Gastroesophageal sphincter (tissue), 4 donors: ENCODE data around the gene BYSL. TPM values are rescaled to one million over a fixed set of nuclear protein-coding genes. Genes with fewer than 3 reads are reported as not detected.

Experiments used
- ATAC-seq: fragments of 150-250 bp; one replicate; pipeline ENCODE4 v1.9.1; 2016; ENCODE audit warnings: mild to moderate bottlenecking, moderate library complexity
- H3K27ac ChIP-seq, 4 donors: fragments of 200-600 bp; sonication (generic) in 3 of 4; 1 replicate in 3 of 4; 2 replicates in 1 of 4; pipeline ENCODE4 v1.5.1; 2016 to 2019
- H3K27me3 ChIP-seq: fragments of 200-600 bp; sonication (generic); one replicate; pipeline ENCODE4 v1.5.1; 2019
- H3K36me3 ChIP-seq, 2 donors: fragments of 200-600 bp; sonication (generic); one replicate each; pipeline ENCODE4 v1.5.1; 2019; ENCODE audit warnings: control low read depth in 1 of 2
- H3K4me1 ChIP-seq, 3 donors: fragments of 200-600 bp; sonication (generic); 1 replicate in 2 of 3; 2 replicates in 1 of 3; pipeline ENCODE4 v1.5.1; 2016 to 2019; ENCODE audit warnings: control low read depth in 2 of 3
- H3K4me3 ChIP-seq, 2 donors: fragments of 200-600 bp; sonication (generic); one replicate each; pipeline ENCODE4 v1.5.1; 2019; ENCODE audit warnings: mild to moderate bottlenecking in 1 of 2, moderate library complexity in 1 of 2
- H3K9me3 ChIP-seq, 3 donors: fragments of 200-600 bp; sonication (generic); one replicate each; pipeline ENCODE4 v1.5.1; 2017 to 2019; ENCODE audit warnings: control low read depth in 2 of 3
- CTCF ChIP-seq, 4 experiments: fragments of 200-600 bp in 2 of 4; fragments of 450-650 bp in 2 of 4; sonication (generic) in 1 of 4; IDR thresholded peaks; one replicate each; pipeline ENCODE4 v1.5.1; 2017 to 2019; ENCODE audit warnings: antibody characterized with exemption in 4 of 4, mild to moderate bottlenecking in 2 of 4, moderate library complexity in 2 of 4
- EP300 ChIP-seq: sonication (generic); formaldehyde crosslinking; IDR thresholded peaks from one replicate; pipeline ENCODE4 v1.6.1; 2017; ENCODE audit warnings: antibody characterized with exemption, mild to moderate bottlenecking
- POLR2A ChIP-seq, 2 donors: fragments of 450-650 bp; IDR thresholded peaks; one replicate each; pipeline ENCODE4 v1.6.1; 2017; ENCODE audit warnings: antibody characterized with exemption in 2 of 2, mild to moderate bottlenecking in 2 of 2, moderate library complexity in 1 of 2
- POLR2AphosphoS5 ChIP-seq: sonication (generic); formaldehyde crosslinking; IDR thresholded peaks from one replicate; pipeline ENCODE4 v1.6.1; 2017; ENCODE audit warnings: antibody characterized with exemption
- WGBS, 2 donors: methylation state at CpG; one replicate each; pipeline ENCODE4 v1.1.5; 2018; ENCODE audit warnings: low coverage in 1 of 2; 5-methylcytosine and 5-hydroxymethylcytosine counted together
- total RNA-seq, 4 donors: library from RNA; depleted of rRNA; stranded (reverse); fragments of >200 nt; gene quantifications; one replicate each; pipeline ENCODE4 v1.1.0, GENCODE V29; 2016

BYSL gene
- total RNA-seq, 4 donors from 2014 or later = 7.2 to 10.3 (median 8.3) TPM

GRCh38 chr6:41958022-41958856 is 36.9 kb downstream of the BYSL start:
- H3K4me3 ChIP-seq = no peak overlapping the region
- ATAC-seq = no peak
- H3K36me3 ChIP-seq = no peaks in the 10 kb centered on the region
- no peak overlapping the region for H3K27ac ChIP-seq
- no peaks in the 10 kb centered on the region for H3K4me1 ChIP-seq
- H3K9me3 ChIP-seq = no peaks in the 10 kb centered on the region
- no peak for TF ChIP-seq EP300
- no peaks in the 10 kb centered on the region for H3K27me3 ChIP-seq
- 78 to 96% methylated on average over 3 to 5 of the region's 6 CpGs for WGBS, 2 donors

- Histone ChIP-seq H3K9me3 (no peaks in the 10 kb centered on the region), H3K27ac (no peak overlapping the region), H3K4me3 (no peak overlapping the region), H3K4me1 (no peaks in the 10 kb centered on the region), H3K27me3 (no peaks in the 10 kb centered on the region), H3K36me3 (no peaks in the 10 kb centered on the region)
- no peak for TF ChIP-seq POLR2AphosphoS5
- no peak for TF ChIP-seq EP300
- TF ChIP-seq POLR2A (IDR thresholded peaks at IDR 0.05) = no peak
- no peak for TF ChIP-seq CTCF (IDR thresholded peaks at IDR 0.05)
- ATAC-seq = no peak
- WGBS, 2 donors = 95 to 100% methylated on average over 4 of the region's 4 CpGs
Observed at GRCh38 chr6:41960028-41960427, 38.7 kb downstream of the BYSL start.

- Histone ChIP-seq H3K9me3 (no peaks in the 10 kb centered on the region), H3K36me3 (peaks cover 0 to 3% of the 10 kb centered on the region in 2 donors), H3K27me3 (no peaks in the 10 kb centered on the region), H3K27ac (no peak overlapping the region), H3K4me1 (no peaks in the 10 kb centered on the region), H3K4me3 (no peak overlapping the region)
- TF ChIP-seq POLR2A (IDR thresholded peaks at IDR 0.05) = no peak
- no peak for TF ChIP-seq EP300
- TF ChIP-seq CTCF (IDR thresholded peaks at IDR 0.05) = no peak
- TF ChIP-seq POLR2AphosphoS5 = no peak
- no peak for ATAC-seq
- 70% methylated on average over 1 of the region's 1 CpG; no CpG with 5 or more reads in 1 of the 2 donors for WGBS, 2 donors
Observed at GRCh38 chr6:41963371-41963770, 42.1 kb downstream of the BYSL start.

- ATAC-seq = no peak
- Histone ChIP-seq H3K9me3 (no peaks in the 10 kb centered on the region), H3K4me3 (no peak overlapping the region), H3K27me3 (no peaks in the 10 kb centered on the region), H3K27ac (no peak overlapping the region), H3K4me1 (no peaks in the 10 kb centered on the region), H3K36me3 (peaks cover 0 to 3% of the 10 kb centered on the region in 2 donors)
- 84% methylated on average over 2 of the region's 2 CpGs; no CpG with 5 or more reads in 1 of the 2 donors for WGBS, 2 donors
- TF ChIP-seq POLR2AphosphoS5 (no peak), EP300 (no peak), CTCF (IDR thresholded peaks at IDR 0.05) (no peak)
Observed at GRCh38 chr6:41964201-41964887, 43.0 kb downstream of the BYSL start.

GRCh38 chr6:41965429-41966213 is 44.3 kb downstream of the BYSL start:
- WGBS, 2 donors = 58 to 63% methylated on average over 8 of the region's 11 CpGs
- no peaks in the 10 kb centered on the region for H3K27me3 ChIP-seq
- H3K4me3 ChIP-seq = no peak overlapping the region
- TF ChIP-seq POLR2AphosphoS5 = no peak
- no peak for TF ChIP-seq POLR2A (IDR thresholded peaks at IDR 0.05)
- no peak for TF ChIP-seq CTCF (IDR thresholded peaks at IDR 0.05)
- TF ChIP-seq EP300 = no peak
- H3K27ac ChIP-seq = no peak overlapping the region
- H3K9me3 ChIP-seq = no peaks in the 10 kb centered on the region
- H3K36me3 ChIP-seq = peaks cover 0 to 3% of the 10 kb centered on the region in 2 donors
- peaks cover 0 to 7% (median 0%) of the 10 kb centered on the region in 3 donors for H3K4me1 ChIP-seq
- ATAC-seq = no peak
